ENCODE results near the gene HMCN2.
A peak's percentile ranks its signal among the peaks of the same experiment; 100 is the strongest.

Gene HMCN2

GRCh38 chr9:130319944-130320712 is 54.6 kb downstream of the HMCN2 start:
- in situ Hi-C loops (cut with MboI; ENCODE audit: low pct_unique_long_range_greater_than_20kb, low sequenced_read_pairs, unreplicated experiment), result no loop called here
- no peak for DNase-seq (ENCODE audit: low spot score)
- TF ChIP-seq CTCF (IDR thresholded peaks at IDR 0.05; ENCODE audit: extremely low read depth, insufficient read depth, missing control alignments), result no peak

DNA sequence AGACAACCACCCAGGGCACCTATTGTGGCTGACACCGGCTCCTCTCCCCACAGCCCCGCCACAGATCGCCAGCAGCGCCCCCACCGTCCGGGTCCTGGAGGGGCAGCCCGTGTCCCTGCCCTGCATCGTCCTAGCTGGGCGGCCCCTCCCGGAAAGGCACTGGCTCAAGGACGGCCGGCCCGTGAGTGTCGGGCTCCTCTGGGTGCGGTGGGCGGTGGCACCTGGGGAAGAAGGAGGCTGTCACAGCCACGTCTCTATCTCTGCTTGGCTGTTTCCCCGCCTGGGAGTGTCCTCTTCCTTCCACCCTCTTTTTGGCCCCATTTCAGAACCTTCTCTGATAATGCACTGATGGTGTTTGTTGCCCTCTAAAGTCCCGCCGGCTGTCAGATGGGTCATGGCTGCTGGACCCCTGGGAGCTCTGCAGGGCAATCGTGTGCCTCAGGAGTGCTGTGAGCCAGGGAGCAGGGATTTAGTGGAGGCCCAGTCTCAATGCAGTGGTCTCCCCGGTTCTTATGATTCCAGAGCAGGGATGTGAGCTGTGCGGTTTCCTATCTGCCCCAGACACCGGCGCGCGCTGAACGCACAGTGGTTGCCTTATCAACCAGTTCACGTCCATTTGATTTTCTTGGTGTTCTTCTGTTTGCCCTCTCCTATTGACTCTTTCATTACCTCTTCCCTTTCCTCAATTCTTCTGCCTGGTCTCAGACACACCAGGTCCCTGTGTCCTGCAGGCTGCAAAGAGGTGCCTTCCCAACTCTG is 55.3 kb downstream of the HMCN2 start:
- no peak for TF ChIP-seq CTCF (IDR thresholded peaks at IDR 0.05; ENCODE audit: extremely low read depth, insufficient read depth, missing control alignments)
- DNase-seq (ENCODE audit: low spot score), result no peak
- in situ Hi-C loops (cut with MboI; ENCODE audit: low pct_unique_long_range_greater_than_20kb, low sequenced_read_pairs, unreplicated experiment), result no loop called here

DNA sequence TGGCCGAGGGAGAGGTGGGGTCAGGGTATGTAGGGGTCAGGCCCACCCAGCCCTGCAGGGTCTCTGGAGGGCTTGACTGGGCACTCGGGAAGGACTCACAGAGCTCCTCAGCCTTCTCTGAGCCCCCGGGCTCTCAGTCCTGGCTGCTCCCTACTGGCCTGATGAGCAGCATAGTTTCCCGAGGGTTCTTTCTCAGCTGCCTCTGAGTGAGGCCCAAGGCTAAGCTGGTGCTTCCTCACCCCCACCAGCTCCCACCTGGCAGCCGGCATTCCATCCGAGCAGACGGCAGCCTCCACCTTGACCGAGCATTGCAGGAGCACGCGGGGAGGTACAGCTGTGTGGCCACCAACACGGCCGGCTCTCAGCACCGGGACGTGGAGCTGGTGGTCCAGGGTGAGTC is 56.0 kb downstream of the HMCN2 start:
- no peak for TF ChIP-seq CTCF (IDR thresholded peaks at IDR 0.05; ENCODE audit: extremely low read depth, insufficient read depth, missing control alignments)
- in situ Hi-C loops (cut with MboI; ENCODE audit: low pct_unique_long_range_greater_than_20kb, low sequenced_read_pairs, unreplicated experiment), result no loop called here
- no peak for DNase-seq (ENCODE audit: low spot score)

GRCh38 chr9:130323051-130323745 is 57.6 kb downstream of the HMCN2 start:
- no peak for DNase-seq (ENCODE audit: low spot score)
- no peak for TF ChIP-seq CTCF (IDR thresholded peaks at IDR 0.05; ENCODE audit: extremely low read depth, insufficient read depth, missing control alignments)
- in situ Hi-C loops (cut with MboI; ENCODE audit: low pct_unique_long_range_greater_than_20kb, low sequenced_read_pairs, unreplicated experiment), result no loop called here

DNA sequence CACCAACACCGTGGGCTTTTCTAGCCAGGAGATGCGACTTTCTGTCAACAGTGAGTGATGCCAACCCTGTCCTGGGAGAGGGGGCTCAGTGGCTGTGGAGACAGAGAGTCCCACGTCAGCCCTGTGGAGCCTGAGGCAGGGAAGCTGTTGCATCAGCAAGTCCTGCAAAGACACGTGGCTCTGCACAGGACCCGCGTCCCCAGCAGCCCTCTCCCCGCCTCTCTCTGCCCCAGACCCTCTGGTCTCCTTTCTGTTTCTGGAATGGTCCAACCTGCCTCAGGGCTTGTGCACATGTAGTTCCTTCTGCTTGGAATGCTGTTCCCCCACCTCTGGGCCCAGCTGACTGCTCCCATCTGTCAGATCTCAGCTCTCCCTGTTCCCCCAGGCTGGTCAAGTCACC is 60.4 kb downstream of the HMCN2 start:
- no peak for DNase-seq (ENCODE audit: low spot score)
- in situ Hi-C loops (cut with MboI; ENCODE audit: low pct_unique_long_range_greater_than_20kb, low sequenced_read_pairs, unreplicated experiment), result no loop called here
- no peak for TF ChIP-seq CTCF (IDR thresholded peaks at IDR 0.05; ENCODE audit: extremely low read depth, insufficient read depth, missing control alignments)

DNA sequence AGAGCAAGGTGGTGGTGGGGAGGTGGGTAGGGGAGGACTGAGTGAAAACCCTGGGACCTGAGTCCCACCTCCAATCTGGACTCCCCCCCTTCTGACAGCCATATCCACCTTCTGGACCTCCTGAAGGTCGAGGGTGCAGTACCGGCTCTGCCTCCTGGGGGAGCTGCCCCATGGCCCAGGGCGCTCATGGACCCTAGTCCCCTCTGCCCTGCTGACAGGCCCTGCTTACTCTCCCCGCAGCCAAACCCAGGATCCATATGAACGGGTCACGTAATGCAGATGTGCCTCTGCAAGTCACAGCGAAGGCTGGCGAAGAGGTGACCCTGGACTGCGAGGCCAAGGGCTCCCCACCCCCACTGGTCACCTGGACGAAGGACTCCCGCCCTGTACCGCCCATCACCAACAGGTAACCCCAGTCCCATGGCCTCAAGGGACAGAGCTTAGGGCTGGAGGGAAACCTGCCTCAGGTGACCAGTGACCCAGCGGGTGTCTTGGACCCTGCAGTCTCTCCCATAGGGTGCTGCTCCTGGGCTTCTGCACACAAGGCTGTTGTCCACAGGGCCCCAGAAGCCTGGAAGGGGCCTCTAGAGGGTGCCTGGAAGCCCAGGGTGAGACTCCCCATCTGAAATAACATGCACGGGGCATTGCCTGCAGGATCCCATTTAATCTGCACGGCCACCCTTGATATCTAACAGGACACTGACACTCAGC is 61.7 kb downstream of the HMCN2 start:
- in situ Hi-C loops (cut with MboI; ENCODE audit: low pct_unique_long_range_greater_than_20kb, low sequenced_read_pairs, unreplicated experiment), result no loop called here
- DNase-seq (ENCODE audit: low spot score), result no peak
- TF ChIP-seq CTCF (IDR thresholded peaks at IDR 0.05; ENCODE audit: extremely low read depth, insufficient read depth, missing control alignments), result peak; percentile 28

Data from GM13977 (cell line).